ENCODE data around the gene AKR7A2. TPM values are rescaled to one million over a fixed set of nuclear protein-coding genes. Genes with fewer than 3 reads are reported as not detected.
"Not testable (repeated sequence)": the region's sequence is repeated elsewhere in the genome, so short reads cannot be mapped to it uniquely, and the experiment has no call there.

Gene AKR7A2
- total RNA-seq, 4 donors from 2014 or later: 70.8 to 136 (median 110) TPM

- no peak for TF ChIP-seq POLR2A (IDR thresholded peaks at IDR 0.05)
- TF ChIP-seq, protein P1, sequence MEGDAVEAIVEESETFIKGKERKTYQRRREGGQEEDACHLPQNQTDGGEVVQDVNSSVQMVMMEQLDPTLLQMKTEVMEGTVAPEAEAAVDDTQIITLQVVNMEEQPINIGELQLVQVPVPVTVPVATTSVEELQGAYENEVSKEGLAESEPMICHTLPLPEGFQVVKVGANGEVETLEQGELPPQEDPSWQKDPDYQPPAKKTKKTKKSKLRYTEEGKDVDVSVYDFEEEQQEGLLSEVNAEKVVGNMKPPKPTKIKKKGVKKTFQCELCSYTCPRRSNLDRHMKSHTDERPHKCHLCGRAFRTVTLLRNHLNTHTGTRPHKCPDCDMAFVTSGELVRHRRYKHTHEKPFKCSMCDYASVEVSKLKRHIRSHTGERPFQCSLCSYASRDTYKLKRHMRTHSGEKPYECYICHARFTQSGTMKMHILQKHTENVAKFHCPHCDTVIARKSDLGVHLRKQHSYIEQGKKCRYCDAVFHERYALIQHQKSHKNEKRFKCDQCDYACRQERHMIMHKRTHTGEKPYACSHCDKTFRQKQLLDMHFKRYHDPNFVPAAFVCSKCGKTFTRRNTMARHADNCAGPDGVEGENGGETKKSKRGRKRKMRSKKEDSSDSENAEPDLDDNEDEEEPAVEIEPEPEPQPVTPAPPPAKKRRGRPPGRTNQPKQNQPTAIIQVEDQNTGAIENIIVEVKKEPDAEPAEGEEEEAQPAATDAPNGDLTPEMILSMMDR (IDR thresholded peaks at IDR 0.05): no peak
- H3K36me3 ChIP-seq: no peaks in the 10 kb centered on the region
- intact Hi-C loops (cut with DNase I): no loop called here
- 82 to 87% methylated on average over 22 of the region's 22 CpGs for WGBS, 2 donors
- no peak overlapping the region for H3K27ac ChIP-seq
- no peaks in the 10 kb centered on the region for H3K9me3 ChIP-seq
- no peaks in the 10 kb centered on the region for H3K27me3 ChIP-seq
- no peaks in the 10 kb centered on the region for H3K4me1 ChIP-seq
- DNase-seq: no peak
- H3K4me3 ChIP-seq (replicated peaks in 1 of 3): no peak overlapping the region
Measured at GRCh38 chr1:19273106-19273843, 38.7 kb downstream of the AKR7A2 start.

DNA sequence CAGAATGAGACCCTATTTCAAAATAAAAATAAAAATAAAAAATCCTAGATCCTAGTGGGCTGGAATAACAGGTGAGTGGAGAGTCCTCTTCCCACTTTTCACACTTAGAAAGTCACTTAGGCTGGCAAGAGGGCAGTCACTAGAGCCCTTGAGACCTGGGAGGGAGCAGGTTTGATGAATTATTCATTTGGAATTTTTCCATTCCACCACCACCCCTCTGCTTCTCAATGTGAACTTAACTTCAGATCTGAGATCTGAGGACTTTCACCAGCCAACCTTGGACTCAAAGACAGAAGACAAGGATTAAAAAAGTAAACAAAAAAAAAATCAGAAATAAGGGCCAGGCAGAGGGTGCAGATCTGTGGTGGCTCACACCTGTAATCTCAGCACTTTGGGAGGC, 39.9 kb downstream of the AKR7A2 start:
- Histone ChIP-seq H3K4me3 (replicated peaks in 1 of 3) (no peak overlapping the region), H3K9me3 (no peaks in the 10 kb centered on the region), H3K36me3 (no peaks in the 10 kb centered on the region), H3K4me1 (no peaks in the 10 kb centered on the region), H3K27ac (no peak overlapping the region), H3K27me3 (no peaks in the 10 kb centered on the region)
- TF ChIP-seq, protein P1 (IDR thresholded peaks at IDR 0.05): no peak
- TF ChIP-seq POLR2A (IDR thresholded peaks at IDR 0.05): no peak
- intact Hi-C loops (cut with DNase I): no loop called here
- no peak for DNase-seq

DNA sequence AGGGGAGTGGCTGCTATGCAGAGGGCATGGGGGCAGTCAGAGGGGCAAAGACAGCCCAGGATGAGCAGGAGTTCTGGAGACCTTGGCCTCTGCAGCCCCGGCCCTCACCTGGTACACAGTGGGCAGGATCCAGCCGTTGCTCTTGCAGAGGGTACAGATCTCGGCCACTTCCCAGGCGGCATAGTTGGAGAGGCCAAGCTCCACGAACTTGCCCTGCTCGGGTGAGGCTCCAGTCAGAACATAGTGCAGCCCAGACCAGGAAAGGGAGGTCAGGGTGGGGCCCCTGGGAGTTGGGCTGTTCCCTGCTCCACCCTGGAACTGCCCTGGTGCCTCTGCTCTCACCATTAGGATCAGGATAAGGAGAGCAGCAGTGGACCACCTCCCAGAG, 41.6 kb downstream of the AKR7A2 start:
- H3K9me3 ChIP-seq; H3K4me1 ChIP-seq; H3K36me3 ChIP-seq; H3K27me3 ChIP-seq; intact Hi-C loops (cut with DNase I); H3K4me3 ChIP-seq (replicated peaks in 1 of 3); DNase-seq; H3K27ac ChIP-seq: not testable (repeated sequence)
- 85 to 100% methylated on average over 2 to 4 of the region's 6 CpGs for WGBS, 2 donors

DNA sequence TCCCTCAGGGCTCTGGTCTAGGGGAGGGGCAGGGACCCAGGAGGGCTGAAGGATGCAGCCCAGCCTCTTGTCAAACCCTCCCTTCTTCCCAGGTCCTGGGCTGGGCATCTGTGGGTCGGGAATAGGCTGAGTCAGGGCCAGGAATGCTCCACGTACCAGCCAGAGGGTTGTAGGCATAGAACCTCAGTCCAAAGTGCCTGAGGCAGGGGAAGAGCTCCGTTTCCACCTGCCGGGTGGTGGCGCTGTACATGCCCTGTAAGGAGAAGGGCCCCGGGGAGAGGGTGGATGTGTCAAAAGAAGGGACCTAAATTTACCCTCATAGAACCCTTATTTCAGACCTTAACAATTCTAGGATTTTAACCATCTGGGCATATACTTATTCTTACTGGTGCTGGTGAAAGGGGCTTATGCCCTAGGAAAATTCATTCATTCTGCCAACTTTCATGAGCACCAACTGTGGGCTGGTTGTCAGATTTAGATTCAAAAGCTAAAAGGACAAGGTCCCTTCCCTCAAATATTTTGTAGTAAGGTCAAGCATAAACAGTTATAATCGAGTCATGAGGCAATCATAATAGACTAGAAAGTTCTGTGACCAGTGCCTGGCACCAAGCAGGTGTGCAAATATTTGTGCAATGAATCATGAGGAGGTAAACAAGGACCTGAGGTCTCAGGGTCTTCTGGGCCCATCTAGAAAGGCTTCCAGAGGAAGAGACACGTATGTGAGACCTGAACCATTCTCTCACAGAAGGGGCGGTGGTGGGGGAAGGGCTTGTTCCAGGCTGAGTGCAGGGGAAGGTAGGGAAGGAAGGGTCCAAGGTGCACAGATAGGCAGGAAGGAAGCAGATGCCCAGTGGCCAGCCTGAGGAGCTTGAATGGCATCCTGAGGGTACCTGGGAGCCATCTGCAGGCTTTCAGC, 42.3 kb downstream of the AKR7A2 start:
- H3K4me3 ChIP-seq (replicated peaks in 1 of 3); H3K4me1 ChIP-seq; H3K36me3 ChIP-seq; DNase-seq; H3K27me3 ChIP-seq; H3K9me3 ChIP-seq; intact Hi-C loops (cut with DNase I); H3K27ac ChIP-seq: not testable (repeated sequence)
- 81 to 85% methylated on average over 8 to 9 of the region's 9 CpGs for WGBS, 2 donors

DNA sequence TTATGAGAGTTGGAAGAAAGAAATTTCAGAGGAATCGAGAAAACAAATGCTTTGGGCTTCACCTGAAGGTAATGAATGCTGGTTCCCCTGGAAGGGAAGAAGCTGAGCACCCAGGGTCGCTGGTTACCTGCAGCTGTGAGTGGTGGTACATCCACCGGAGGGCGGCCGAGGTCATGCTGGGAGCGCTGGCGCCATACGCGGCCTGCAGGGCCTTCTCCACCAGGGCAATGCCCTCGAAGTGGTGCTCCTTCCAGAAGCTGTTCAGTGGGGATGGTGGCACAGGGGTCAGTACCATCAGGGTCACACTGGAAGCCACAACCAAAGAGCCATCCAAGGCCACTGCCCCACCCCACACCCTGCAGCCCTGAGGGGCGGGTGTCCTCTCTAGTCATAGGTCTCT, 43.5 kb downstream of the AKR7A2 start:
- Histone ChIP-seq H3K36me3 (no peaks in the 10 kb centered on the region), H3K27me3 (no peaks in the 10 kb centered on the region), H3K4me3 (replicated peaks in 1 of 3) (no peak overlapping the region), H3K9me3 (no peaks in the 10 kb centered on the region), H3K4me1 (no peaks in the 10 kb centered on the region), H3K27ac (no peak overlapping the region)
- no peak for TF ChIP-seq POLR2A (IDR thresholded peaks at IDR 0.05)
- TF ChIP-seq, protein P1 (IDR thresholded peaks at IDR 0.05): no peak
- intact Hi-C loops (cut with DNase I): no loop called here
- WGBS, 2 donors: 75 to 77% methylated on average over 11 of the region's 11 CpGs
- no peak for DNase-seq

- intact Hi-C loops (cut with DNase I): no loop called here
- no peak for DNase-seq
- Histone ChIP-seq H3K27ac (no peak overlapping the region), H3K36me3 (peaks cover 18 to 22% of the 10 kb centered on the region in 2 donors), H3K4me1 (no peaks in the 10 kb centered on the region), H3K9me3 (no peaks in the 10 kb centered on the region), H3K4me3 (replicated peaks in 1 of 3) (no peak overlapping the region), H3K27me3 (no peaks in the 10 kb centered on the region)
- WGBS, 2 donors: 89 to 92% methylated on average over 5 of the region's 5 CpGs
- TF ChIP-seq, protein P1 (IDR thresholded peaks at IDR 0.05): no peak
- no peak for TF ChIP-seq POLR2A (IDR thresholded peaks at IDR 0.05)
Measured at GRCh38 chr1:19262744-19263143, 49.2 kb downstream of the AKR7A2 start.

All from thyroid gland (tissue), 4 donors.